ENCODE results near the gene PPARG.

DNA sequence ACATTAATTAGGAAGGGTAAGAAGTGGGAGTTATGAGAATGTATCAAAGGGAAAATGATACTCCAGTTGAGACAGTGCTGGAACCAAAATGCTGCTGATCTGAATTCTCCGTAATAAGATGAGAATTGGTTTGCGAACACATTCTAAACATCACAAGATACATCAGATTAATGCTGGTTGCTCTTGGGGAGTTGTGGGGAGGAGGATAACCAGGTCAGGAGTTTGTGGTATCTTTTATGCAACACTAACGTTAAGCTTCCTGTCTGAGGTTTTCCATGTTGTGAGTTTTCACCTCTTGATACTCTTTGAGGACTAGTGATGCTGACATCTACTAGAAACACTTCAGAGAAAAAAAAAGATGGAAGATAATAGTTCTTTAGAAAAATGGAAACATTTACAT is 47.2 kb downstream of the PPARG start:
- TF ChIP-seq, protein P1, sequence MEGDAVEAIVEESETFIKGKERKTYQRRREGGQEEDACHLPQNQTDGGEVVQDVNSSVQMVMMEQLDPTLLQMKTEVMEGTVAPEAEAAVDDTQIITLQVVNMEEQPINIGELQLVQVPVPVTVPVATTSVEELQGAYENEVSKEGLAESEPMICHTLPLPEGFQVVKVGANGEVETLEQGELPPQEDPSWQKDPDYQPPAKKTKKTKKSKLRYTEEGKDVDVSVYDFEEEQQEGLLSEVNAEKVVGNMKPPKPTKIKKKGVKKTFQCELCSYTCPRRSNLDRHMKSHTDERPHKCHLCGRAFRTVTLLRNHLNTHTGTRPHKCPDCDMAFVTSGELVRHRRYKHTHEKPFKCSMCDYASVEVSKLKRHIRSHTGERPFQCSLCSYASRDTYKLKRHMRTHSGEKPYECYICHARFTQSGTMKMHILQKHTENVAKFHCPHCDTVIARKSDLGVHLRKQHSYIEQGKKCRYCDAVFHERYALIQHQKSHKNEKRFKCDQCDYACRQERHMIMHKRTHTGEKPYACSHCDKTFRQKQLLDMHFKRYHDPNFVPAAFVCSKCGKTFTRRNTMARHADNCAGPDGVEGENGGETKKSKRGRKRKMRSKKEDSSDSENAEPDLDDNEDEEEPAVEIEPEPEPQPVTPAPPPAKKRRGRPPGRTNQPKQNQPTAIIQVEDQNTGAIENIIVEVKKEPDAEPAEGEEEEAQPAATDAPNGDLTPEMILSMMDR (IDR thresholded peaks at IDR 0.05) = no peak
- TF ChIP-seq POLR2A (IDR thresholded peaks at IDR 0.05) = no peak

Measured in stomach (tissue), 4 donors.